Colonic mucosa (tissue), 4 donors: Measurements from ENCODE around the gene SYS1. TPM values are rescaled to one million over a fixed set of nuclear protein-coding genes. Genes with fewer than 3 reads are reported as not detected.

Experiments
- DNase-seq: peaks from one replicate; pipeline ENCODE4 v3.0.0-alpha.2; 2020
- H3K27ac ChIP-seq: fragments of 200-600 bp; one replicate; pipeline ENCODE4 v1.8.0; 2021
- H3K27me3 ChIP-seq: fragments of 200-600 bp; one replicate; pipeline ENCODE4 v1.8.0; 2021
- H3K36me3 ChIP-seq: fragments of 200-600 bp; one replicate; pipeline ENCODE4 v1.8.0; 2021
- H3K4me1 ChIP-seq: fragments of 200-600 bp; one replicate; pipeline ENCODE4 v1.8.0; 2021; ENCODE audit warnings: mild to moderate bottlenecking
- H3K4me3 ChIP-seq: fragments of 200-600 bp; one replicate; pipeline ENCODE4 v1.8.0; 2021
- H3K9ac ChIP-seq, 2 donors: one replicate each; pipeline ENCODE4 v1.7.0; 2013; ENCODE audit warnings: control low read depth in 2 of 2, low read depth in 2 of 2, low read length in 2 of 2
- H3K9me3 ChIP-seq: fragments of 200-600 bp; one replicate; pipeline ENCODE4 v1.8.0; 2021
- intact Hi-C: fragments of 100-400 bp; cut with DNase I; formaldehyde crosslinking; loops from one replicate; pipeline ENCODE4 v1.14.1; 2022
- total RNA-seq, 2 donors: library from RNA; stranded (reverse); fragmentation: NEBNext Ultra II Directional in 1 of 2; extraction: Animal tissue kit (Norgen Biotek cat#: 25700) in 1 of 2; gene quantifications; one replicate each; pipeline ENCODE4 v1.2.1, GENCODE V29; 2021
- TF ChIP-seq, protein P1 (sequence below): fragments of 200-600 bp; IDR thresholded peaks from one replicate; pipeline ENCODE4 v1.8.0; 2022; ENCODE audit warnings: antibody characterized with exemption, mild to moderate bottlenecking
- donor health status: healthy.
- donor health status: DM: no; HTN: no; CAD: no.
- donor health status: DM: no; HTN: no; CAD: no.

SYS1 gene
- total RNA-seq, 2 donors from 2014 or later = 24.4 to 27.7 TPM

GRCh38 chr20:45413479-45413878 lies 50.5 kb downstream of the SYS1 start:
- H3K27me3 ChIP-seq = no peaks in the 10 kb centered on the region
- no peak for DNase-seq
- intact Hi-C loops = no loop called here
- H3K36me3 ChIP-seq = no peaks in the 10 kb centered on the region
- H3K9ac ChIP-seq = no peak overlapping the region
- H3K9me3 ChIP-seq = no peaks in the 10 kb centered on the region
- no peak overlapping the region for H3K4me3 ChIP-seq
- H3K4me1 ChIP-seq = peaks cover 26% of the 10 kb centered on the region
- TF ChIP-seq, protein P1, sequence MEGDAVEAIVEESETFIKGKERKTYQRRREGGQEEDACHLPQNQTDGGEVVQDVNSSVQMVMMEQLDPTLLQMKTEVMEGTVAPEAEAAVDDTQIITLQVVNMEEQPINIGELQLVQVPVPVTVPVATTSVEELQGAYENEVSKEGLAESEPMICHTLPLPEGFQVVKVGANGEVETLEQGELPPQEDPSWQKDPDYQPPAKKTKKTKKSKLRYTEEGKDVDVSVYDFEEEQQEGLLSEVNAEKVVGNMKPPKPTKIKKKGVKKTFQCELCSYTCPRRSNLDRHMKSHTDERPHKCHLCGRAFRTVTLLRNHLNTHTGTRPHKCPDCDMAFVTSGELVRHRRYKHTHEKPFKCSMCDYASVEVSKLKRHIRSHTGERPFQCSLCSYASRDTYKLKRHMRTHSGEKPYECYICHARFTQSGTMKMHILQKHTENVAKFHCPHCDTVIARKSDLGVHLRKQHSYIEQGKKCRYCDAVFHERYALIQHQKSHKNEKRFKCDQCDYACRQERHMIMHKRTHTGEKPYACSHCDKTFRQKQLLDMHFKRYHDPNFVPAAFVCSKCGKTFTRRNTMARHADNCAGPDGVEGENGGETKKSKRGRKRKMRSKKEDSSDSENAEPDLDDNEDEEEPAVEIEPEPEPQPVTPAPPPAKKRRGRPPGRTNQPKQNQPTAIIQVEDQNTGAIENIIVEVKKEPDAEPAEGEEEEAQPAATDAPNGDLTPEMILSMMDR = no peak
- no peak overlapping the region for H3K27ac ChIP-seq

GRCh38 chr20:45415822-45416637 lies 53.1 kb downstream of the SYS1 start, which contains the start of gene PIGT:
TSS of gene PIGT (plus strand) at chr20:45416141. CDS start at chr20:45416157, 16 bp downstream.
- intact Hi-C loops = no loop called here

GRCh38 chr20:45416917-45417316 lies 54.0 kb downstream of the SYS1 start:
- Histone ChIP-seq H3K4me1 (peaks cover 18% of the 10 kb centered on the region), H3K9ac (peak overlapping the region in 1 of 2 donors; percentile 82), H3K36me3 (peaks cover 13% of the 10 kb centered on the region), H3K27me3 (no peaks in the 10 kb centered on the region), H3K4me3 (peak overlapping the region; percentile 78), H3K9me3 (no peaks in the 10 kb centered on the region), H3K27ac (no peak overlapping the region)
- no peak for DNase-seq
- TF ChIP-seq, protein P1 = no peak
- intact Hi-C loops = no loop called here

More at GRCh38 chr20:45415822-45416637, 53.1 kb downstream of the SYS1 start, which contains the start of gene PIGT:
- Histone ChIP-seq H3K4me3 (peak within 1 kb of the TSS; percentile 78), H3K4me1 (peaks cover 18% of the 10 kb centered on the region), H3K27me3 (no peaks in the 10 kb centered on the region), H3K9me3 (no peaks in the 10 kb centered on the region), H3K36me3 (peaks cover 13% of the 10 kb centered on the region), H3K27ac (peak within 1 kb of the TSS; percentile 67), H3K9ac (peak within 1 kb of the TSS; percentile 82 to 99)
- DNase-seq = peak; percentile 91
- TF ChIP-seq, protein P1 = no peak

Other genes with a start within 250 kb of the SYS1 start
- not detected for gene WFDC5, start 248.0 kb upstream of the SYS1 start, total RNA-seq
- gene WFDC12, start 238.7 kb upstream of the SYS1 start, total RNA-seq = not detected
- gene PI3, start 188.3 kb upstream of the SYS1 start, total RNA-seq = 100 to 1,000 TPM in 1 of 2 donors, 10 to 100 TPM in 1; 93.4 to 262 TPM
- 1 to 10 TPM in 1 of 2 donors, under 1 TPM in 1; 0.42 to 1.0 TPM for gene SEMG1, start 156.1 kb upstream of the SYS1 start, total RNA-seq
- gene SEMG2, start 141.8 kb upstream of the SYS1 start, total RNA-seq = not detected
- gene SLPI, start 108.6 kb upstream of the SYS1 start, total RNA-seq = 100 to 1,000 TPM; 109 to 113 TPM
- gene RBPJL, start 56.3 kb upstream of the SYS1 start, total RNA-seq = under 1 TPM in 1 of 2 donors, not detected in 1; 0.74 TPM
- under 1 TPM in 1 of 2 donors, not detected in 1; 0.47 TPM for gene MATN4, start 54.9 kb upstream of the SYS1 start, total RNA-seq
- 100 to 1,000 TPM in 1 of 2 donors, 10 to 100 TPM in 1; 70.9 to 146 TPM for gene SDC4, start 14.7 kb upstream of the SYS1 start, total RNA-seq
- 1 to 10 TPM in 1 of 2 donors, under 1 TPM in 1; 0.40 to 1.0 TPM for gene TP53TG5, start 15.2 kb downstream of the SYS1 start, total RNA-seq
- gene DBNDD2, start 45.1 kb downstream of the SYS1 start, total RNA-seq = 100 to 1,000 TPM; 109 to 131 TPM
- 100 to 1,000 TPM; 129 to 140 TPM for gene PIGT, start 53.0 kb downstream of the SYS1 start, total RNA-seq
- 100 to 1,000 TPM; 117 to 285 TPM for gene WFDC2, start 106.6 kb downstream of the SYS1 start, total RNA-seq
- not detected for gene SPINT3, start 152.5 kb downstream of the SYS1 start, total RNA-seq
- gene WFDC6, start 176.3 kb downstream of the SYS1 start, total RNA-seq = not detected
- gene EPPIN, start 184.2 kb downstream of the SYS1 start, total RNA-seq = not detected
- gene WFDC8, start 216.1 kb downstream of the SYS1 start, total RNA-seq = not detected